HG03139 (cell line): ENCODE measurements around the gene BAG5.
"Not testable (repeated sequence)": the region's sequence is repeated elsewhere in the genome, so short reads cannot be mapped to it uniquely, and the experiment has no call there.

Experiments
- ATAC-seq: cut with Tn5 transposase; IDR thresholded peaks from one replicate; pipeline ENCODE4 v1.9.1; 2021; ENCODE audit not compliant: unreplicated experiment

BAG5 gene

DNA sequence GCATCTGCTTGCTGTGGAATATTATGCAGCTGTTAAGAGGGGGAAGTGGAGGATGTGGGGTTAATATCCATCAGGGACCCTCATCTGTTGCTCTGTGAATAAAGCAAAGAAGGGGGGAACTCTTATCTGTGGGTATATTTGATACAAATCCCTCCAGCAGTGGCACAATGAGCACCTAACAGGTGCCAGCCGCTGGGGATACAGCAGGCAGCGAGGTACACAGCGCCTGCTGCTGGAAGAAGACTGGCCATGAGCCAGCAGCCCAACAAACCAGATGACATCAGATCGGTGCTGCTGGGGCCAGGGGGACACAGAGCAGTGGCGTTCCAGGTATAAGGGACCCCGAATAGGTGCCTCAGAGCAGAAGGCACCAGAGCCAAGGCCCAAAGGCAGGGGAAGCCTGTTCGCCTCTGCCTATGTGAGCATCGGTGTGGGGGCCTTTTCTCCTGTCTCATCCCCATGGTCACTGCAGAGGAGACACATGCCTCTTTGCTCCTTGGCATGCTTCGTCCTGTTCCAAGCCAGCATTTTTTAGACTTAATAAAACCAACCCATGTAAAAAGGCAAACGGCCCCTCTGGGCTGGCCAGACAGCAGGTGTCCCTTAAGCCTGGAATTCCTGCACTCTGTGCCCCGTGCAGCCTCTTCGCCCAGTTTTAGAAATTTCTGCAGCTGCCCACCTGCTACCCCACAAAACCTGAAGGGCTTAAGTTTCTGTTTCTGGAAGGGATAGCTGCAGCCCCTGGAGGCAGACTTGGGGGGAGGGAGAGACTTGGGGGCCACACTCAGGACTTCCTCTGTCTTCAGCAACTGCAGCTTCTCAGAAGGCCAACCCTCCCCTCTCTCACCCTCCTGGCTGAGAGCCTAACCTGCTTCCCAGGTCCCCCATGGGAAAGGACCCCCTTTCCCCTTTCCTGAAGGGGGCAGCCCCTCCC is 38.2 kb downstream of the BAG5 start:
- ATAC-seq, result no peak

- ATAC-seq, result no peak
Observed at GRCh38 chr14:103523575-103523954, 38.9 kb downstream of the BAG5 start.

- ATAC-seq, result no peak
Observed at GRCh38 chr14:103522649-103523574, 39.5 kb downstream of the BAG5 start, which contains the start of gene CKB. Gene CKB, minus strand, starts transcription at chr14:103522830. Its CDS starts 337 bp downstream, at chr14:103522493.

DNA sequence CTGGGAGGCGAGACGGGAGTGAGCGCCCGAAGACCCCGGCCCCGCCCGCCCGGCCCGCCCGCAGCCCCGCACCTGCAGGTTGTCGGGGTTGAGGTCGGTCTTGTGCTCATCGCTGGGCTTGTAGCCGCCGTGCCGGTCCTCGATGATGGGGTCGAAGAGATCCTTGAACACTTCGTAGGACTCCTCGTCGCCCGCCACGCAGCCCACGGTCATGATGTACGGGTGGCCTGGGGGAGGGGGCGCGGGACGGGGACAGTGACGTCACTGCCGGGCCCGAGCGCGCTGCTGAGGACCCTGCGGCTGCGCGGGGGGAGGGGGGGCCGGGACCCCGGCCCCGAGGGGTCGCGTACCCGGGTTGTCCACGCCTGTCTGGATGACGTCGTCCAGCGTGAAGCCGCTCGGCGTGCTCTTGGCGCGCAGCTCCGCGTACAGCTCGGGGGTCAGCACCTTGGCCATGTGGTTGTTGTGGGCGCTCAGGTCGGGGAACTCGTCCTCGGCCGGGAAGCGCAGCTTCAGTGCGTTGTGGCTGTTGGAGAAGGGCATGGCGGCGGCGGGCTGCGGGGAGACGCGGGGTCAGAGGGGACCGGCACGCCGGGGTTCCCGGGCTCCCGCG is 40.4 kb downstream of the BAG5 start:
- no peak for ATAC-seq

DNA sequence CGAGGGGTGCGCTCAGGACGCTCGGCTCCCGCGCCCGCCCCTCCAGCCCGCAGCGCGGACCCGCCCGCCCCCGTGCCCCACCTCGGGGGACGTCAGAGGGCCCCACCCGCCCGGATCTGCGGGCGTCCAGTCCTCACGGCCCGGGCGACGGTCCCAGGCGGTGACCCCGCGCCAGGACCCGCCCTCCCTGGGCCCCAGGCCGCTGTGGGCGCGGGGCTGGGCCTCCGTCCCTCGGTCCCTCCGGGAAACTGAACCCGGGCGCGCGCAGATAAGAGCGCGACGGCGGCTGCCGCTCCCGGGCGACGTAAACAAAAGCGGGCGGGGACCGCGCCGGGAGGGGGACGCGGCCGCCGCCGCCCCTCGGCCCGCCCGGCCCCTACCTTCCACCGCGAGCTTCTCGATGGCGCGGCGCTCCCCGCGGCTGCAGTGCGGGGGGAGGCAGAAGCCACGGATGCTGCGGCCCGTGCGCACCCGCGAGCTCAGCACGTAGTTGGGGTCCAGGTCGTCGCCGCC is 41.0 kb downstream of the BAG5 start:
- no peak for ATAC-seq

- ATAC-seq, result no peak
Observed at GRCh38 chr14:103520657-103521437, 41.6 kb downstream of the BAG5 start.

DNA sequence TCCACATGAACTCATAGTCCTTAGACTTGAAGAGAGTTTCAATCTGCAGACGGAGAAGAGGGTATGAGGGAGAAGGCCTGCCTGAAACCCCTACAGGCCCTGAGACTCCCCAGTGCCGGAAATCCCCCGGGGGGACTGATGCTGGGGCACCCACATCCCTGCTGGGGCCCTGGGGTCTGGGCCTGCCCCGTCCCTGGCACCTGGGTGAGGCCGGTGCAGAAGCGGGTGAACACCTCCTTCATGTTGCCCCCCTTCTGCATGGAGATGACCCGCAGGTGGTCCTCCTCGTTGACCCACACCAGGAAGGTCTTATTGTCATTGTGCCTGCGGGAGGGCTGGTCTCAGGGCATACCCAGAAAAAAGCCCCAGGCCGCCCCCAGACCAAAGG is 42.2 kb downstream of the BAG5 start:
- no peak for ATAC-seq

DNA sequence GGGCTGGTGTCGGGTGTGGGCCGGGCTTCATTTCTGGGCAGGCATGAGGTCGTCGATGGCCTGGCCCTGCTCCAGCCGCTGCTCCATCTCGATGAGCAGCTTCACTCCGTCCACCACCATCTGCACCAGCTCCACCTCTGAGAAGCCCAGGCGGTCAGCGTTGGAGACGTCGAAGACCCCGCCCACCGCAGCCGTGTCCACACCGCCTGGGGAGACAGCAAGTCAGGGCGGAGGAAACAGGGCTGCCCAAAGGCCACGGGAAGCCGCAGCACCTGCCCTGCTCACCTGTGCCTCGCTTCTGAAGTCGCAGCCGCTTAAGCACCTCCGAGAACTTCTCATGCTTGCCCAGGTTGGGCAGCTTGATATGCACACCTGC is 42.6 kb downstream of the BAG5 start:
- no peak for ATAC-seq

- ATAC-seq, result no peak
Observed at GRCh38 chr14:103519043-103519836, 43.2 kb downstream of the BAG5 start.

DNA sequence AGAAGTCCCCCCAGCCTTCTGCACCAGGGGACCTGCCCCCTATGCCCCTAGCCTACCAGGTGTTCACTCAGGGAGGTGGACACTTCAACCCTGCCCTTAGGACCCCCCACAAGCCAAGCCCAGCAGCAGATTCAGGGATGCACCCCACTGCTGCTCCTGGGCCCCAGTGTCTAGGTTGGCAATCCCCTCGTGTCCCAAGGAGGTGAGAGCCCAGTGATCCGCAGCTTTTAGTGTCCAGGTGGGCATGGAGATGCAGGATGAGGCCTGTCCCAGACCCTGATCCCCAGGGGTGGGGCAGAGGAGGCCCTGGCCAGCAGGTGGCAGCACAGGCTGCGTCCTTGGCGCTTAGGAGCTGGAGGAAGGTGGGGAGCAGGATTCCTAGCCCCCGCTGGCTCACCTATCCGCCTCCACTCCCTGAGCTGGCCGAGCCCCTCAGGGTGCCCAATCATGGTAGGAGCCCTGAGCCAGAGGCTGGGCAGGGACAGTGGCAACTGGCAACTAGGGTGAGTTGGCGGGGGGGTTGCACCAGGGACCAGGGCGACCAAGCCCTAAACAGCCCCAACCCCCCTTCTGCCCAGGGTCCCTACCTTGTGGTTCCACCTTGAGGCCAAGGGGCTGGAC is 43.9 kb downstream of the BAG5 start:
- no peak for ATAC-seq

DNA sequence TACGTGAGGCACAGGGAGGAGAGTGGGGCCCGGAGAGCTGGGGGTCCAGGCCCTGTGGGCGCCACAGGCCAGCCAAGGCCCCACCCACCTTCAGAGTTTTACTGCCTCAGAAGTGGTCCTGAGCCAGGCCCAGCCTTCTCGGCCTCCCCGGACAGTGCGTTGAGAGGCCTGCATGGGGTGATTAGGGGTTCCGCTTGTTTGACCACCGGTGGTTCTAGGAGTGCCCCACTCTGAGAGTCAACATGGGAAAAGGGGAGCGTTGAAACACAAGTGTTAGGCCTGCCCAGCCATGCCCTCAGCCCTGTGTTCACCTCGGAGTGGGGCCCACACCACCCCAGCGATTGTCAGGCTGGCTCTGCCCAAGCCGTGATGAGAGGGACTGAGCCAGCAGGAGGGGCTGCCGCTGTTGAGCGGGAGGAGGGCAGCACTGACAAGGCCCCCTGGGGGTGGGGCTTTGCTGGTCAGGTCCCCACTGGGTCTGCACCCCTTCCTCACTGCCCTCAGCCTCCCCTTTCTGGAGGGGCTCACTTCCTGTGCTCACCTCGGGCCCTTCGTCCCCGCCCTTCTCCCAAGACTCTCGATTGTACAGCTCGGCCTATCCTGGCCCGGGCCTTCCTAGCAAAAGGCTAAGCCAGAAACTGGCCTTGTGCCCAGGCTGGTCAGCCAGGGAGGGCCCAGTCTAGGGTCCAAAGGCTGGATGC is 44.6 kb downstream of the BAG5 start:
- no peak for ATAC-seq

GRCh38 chr14:103517174-103517566 is 45.3 kb downstream of the BAG5 start:
- ATAC-seq, result no peak

GRCh38 chr14:103516426-103517173 is 45.9 kb downstream of the BAG5 start:
- no peak for ATAC-seq

- ATAC-seq, result no peak
Observed at GRCh38 chr14:103514596-103515421, 47.6 kb downstream of the BAG5 start.

GRCh38 chr14:103512701-103513611 is 49.5 kb downstream of the BAG5 start:
- ATAC-seq, result no peak

DNA sequence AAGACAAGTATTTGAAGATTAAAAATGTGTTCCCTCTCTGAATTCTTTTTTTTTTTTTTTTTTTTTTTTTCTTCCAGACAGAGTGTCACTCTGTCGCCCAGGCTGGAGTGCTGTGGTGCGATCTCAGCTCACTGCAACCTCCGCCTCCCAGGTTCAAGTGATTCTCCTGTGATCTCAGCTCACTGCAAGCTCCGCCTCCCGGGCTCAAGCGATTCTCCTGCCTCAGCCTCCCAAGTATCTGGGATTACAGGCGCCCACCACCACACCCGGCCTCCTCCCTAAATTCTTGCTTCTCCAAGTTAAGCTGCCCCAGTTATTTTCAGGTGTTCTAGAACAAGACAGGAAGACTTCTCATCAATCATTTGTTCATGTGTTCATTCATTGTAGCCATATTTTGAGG is 50.3 kb downstream of the BAG5 start:
- ATAC-seq, result not testable (repeated sequence)
